Ureter (tissue), 1 donor: ENCODE data around the gene IFNW1. TPM values are rescaled to one million over a fixed set of nuclear protein-coding genes. Genes with fewer than 3 reads are reported as not detected.
"Not testable (repeated sequence)": the region's sequence is repeated elsewhere in the genome, so short reads cannot be mapped to it uniquely, and the experiment has no call there.

Source experiments
- DNase-seq: peaks from one replicate; pipeline ENCODE4 v3.0.0-alpha.2; 2020; ENCODE audit warnings: low spot score
- total RNA-seq: library from RNA; stranded (reverse); gene quantifications from one replicate; pipeline ENCODE4 v1.2.4, GENCODE V29; 2023
- donor health status: DM: yes; HTN: yes; CAD: no.

IFNW1 gene
- not detected for total RNA-seq

DNA sequence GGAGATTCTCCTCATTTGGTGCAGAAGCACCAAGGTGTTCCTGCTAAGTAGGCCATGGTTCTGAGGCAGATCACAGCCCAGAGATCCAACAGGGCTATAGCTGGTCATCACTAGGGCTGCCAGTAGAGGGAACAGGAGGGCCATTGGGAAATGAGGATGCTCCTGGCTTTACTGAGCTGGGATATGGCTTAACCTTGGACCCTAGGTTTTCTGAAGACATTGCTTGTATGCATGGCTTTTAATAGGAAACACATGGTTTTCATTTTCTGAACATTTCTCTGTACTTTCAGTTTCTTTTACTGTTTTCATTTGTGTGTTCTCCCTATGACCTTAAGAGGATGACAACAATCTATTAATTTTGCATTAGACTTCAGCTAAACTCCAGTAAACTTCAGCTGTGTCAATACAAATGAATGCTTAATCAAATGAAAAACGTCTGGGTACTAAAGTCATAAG lies at the start of gene IFNW1:
TSS of gene IFNW1 (minus strand) at position 406 of the 456 bp plus-strand sequence. CDS start at position 144, 262 bp downstream.
- DNase-seq: no peak

DNA sequence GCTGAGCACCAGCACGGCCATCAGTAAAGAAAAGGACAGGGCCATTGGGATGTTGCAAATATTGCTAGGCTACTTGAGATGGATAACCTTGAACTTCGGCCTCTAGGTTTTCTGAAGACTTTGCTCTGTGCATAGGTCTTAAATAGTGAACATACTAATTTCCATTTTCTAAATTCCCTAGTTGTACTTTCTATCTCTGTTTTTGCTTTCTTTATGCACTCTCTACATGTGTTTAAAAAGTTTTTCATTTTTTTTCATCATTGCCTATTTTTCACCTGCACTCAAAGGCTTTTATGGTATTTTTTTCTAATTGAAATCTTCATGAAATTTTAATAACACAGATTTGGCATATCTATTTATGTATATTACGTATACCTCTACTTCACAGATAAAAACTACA lies 45.9 kb upstream of the IFNW1 start, which contains the start of gene IFNA4:
TSS of gene IFNA4 (minus strand) at position 101 of the 400 bp plus-strand sequence. CDS start at position 45, 56 bp downstream.
- DNase-seq: not testable (repeated sequence)

- not testable (repeated sequence) for DNase-seq
These were observed 41.4 kb upstream of the IFNW1 start for GRCh38 chr9:21182810-21183736.

DNA sequence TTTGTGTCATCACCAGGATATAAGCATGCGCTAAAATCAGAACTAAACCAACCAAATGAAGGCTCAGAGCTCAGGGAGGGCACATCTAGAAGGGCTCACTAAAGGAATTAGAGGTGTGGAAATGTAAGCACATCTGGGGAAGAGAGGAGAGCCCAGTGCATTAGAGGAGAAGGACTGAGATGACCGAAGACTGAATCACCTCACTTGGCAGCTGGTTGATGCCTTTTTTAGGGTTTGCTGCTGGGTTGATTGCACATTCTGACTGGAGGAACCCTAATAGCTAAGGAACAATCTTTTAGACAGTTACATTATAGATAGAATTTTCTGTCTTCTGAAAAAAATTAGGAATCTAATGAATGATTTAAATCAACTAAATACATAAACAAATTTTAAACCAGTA lies 33.0 kb upstream of the IFNW1 start:
- no peak for DNase-seq

DNA sequence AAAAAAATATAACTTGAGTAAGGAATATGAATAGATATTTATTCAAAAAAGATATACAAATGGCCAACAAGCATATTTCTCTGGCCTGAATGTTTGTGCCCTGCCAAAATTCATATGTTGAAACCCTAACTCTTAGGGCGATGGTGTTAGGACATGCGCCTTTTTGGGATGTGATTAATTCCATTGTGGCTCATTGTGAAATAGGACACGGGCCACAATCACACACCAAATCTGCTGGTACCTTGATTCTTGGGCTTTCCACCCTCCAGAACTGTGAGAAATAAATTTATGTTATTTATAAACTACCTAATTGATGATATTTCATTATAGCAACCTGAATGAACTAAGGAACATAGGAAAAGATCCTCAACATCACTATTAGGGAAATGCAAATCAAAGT lies 30.5 kb upstream of the IFNW1 start:
- DNase-seq: no peak

- no peak for DNase-seq
These were observed 29.7 kb upstream of the IFNW1 start for GRCh38 chr9:21171351-21171750.

DNA sequence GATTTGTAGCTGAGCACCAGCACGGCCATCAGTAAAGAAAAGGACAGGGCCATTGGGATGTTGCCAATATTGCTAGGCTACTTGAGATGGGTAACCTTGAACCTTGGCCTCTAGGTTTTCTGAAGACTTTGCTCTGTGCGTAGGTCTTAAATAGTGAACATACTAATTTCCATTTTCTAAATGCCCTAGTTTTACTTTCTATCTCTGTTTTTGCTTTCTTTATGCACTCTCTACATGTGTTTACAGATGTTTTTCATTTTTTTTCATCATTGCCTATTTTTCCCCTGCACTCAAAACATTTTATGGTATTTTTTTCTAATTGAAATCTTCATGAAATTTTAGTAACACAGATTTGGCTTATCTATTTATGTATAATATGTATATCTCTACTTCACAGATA lies 24.9 kb upstream of the IFNW1 start, which contains the start of gene IFNA21:
TSS of gene IFNA21 (minus strand) at position 101 of the 400 bp plus-strand sequence. CDS start at position 53, 48 bp downstream.
- not testable (repeated sequence) for DNase-seq

GRCh38 chr9:21165516-21165915 lies 23.9 kb upstream of the IFNW1 start:
- DNase-seq: no peak

DNA sequence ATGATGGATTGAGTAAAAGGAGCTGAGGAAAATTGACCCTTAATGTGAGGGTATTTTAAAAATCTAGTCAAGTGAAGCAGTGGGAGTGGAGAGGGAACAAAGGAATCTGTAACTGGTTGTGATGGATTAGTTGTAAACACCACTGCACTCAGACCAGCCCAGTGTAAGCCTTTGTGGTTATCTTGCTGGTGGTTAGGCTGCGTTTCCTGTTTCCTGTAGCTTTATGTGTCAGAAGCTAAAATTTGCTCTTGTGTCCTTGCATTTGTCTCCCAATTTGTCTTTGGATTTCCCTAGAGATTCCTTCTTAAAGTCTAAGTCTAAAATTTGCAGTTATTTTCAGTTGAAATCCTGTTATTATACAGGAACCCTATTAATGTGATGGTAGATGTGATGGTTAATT lies 18.5 kb upstream of the IFNW1 start:
- no peak for DNase-seq

GRCh38 chr9:21155501-21155900 lies 13.9 kb upstream of the IFNW1 start:
- no peak for DNase-seq

- no peak for DNase-seq
These were observed 12.5 kb upstream of the IFNW1 start for GRCh38 chr9:21154018-21154608.

DNA sequence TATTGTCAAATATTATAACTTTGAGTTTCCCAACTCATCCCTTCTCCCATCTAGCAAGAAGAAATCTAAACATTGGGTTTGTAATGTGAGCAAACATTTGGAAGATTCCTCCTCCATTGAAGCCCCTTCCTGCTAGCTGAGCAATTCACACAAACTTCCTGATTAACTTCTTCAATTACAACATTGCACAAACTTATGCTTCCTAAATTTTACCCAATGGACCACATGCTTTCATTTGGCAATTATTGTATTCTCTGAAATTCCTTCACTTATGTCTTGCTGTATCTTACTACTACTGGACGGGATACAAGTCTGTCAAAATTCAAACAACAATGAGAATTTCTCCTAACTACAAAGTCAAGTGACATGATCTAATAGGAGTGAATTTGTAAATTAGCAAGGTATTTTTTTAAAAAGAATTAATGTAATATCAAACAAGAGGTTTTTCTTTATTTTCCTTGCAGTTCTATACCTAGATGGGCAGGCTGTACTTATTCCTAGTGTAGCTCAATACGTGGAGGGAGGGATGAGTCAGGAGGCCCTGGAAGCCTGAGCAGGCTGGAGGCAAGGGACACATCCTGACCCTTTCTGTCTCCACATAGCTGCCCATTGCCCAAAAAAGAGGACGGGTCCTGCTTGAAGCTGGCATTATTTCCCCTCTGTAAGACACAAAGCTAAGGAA lies 11.8 kb upstream of the IFNW1 start:
- no peak for DNase-seq

DNA sequence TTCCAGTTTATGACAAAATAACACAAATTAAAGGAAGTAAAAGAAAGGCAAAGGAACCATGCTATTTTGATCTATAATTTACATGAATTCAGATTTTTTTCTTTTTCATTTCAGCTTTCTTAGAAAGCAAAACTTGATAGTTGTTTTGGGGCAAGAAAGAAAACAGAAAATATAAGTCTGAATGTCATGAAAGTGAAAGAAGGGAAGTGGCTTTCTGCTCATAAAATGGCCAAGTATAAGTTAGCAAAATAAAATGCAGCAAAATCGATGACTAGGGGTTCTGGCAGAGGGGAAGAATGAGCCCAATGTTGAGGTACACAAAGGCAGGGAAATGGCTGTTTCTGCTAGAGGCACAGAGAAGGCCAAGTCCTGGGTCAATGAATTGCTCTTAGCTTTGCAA lies 3.0 kb upstream of the IFNW1 start:
- no peak for DNase-seq

GRCh38 chr9:21137020-21137419 lies 4.6 kb downstream of the IFNW1 start:
- no peak for DNase-seq

GRCh38 chr9:21135736-21136135 lies 5.9 kb downstream of the IFNW1 start:
- DNase-seq: no peak

- not testable (repeated sequence) for DNase-seq
These were observed 13.4 kb downstream of the IFNW1 start for GRCh38 chr9:21128186-21128585.

GRCh38 chr9:21121595-21122251 lies 19.9 kb downstream of the IFNW1 start:
- DNase-seq: no peak

- no peak for DNase-seq
These were observed 20.6 kb downstream of the IFNW1 start for GRCh38 chr9:21121079-21121478.

- DNase-seq: no peak
These were observed 22.4 kb downstream of the IFNW1 start for GRCh38 chr9:21119093-21119770.

GRCh38 chr9:21114311-21114710 lies 27.3 kb downstream of the IFNW1 start:
- no peak for DNase-seq
